GM21717 (cell line): ENCODE measurements around the gene PDGFD.

ENCODE experiments used
- ATAC-seq: cut with Tn5 transposase; IDR thresholded peaks from one replicate; pipeline ENCODE4 v1.9.1; 2021; ENCODE audit warnings: mild to moderate bottlenecking, moderate library complexity; ENCODE audit not compliant: unreplicated experiment

PDGFD gene

DNA sequence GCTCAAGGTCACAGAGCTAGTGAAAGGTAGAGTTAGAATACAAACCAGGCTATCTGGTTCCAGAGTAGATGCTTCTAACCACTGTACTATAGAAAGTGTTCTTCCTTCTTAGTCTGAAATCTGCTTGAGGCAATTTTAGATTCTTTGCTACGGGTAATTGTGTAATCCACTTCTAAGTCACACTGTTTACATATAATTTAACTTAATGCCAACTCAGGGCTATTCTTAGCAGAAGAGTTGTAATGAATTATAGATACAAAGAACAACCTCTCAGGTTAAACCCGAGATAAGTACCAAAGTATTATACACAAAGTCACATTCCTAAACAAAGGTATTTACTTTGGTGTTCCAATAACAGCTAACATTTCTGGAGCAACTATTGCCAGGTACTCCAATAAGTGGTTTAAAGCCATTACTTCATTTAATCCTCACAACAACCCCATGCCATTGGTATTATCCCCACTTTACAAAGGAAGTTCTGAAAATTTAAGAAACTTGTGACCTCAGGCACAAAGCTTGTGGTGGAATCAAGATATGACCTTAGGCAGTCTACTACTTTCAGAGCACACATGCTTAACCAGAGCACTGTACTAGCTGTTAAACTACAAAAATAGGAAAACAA is 158.6 kb downstream of the PDGFD start:
- no peak for ATAC-seq

GRCh38 chr11:104003491-104003890 is 160.5 kb downstream of the PDGFD start:
- ATAC-seq = no peak

GRCh38 chr11:104001561-104002056 is 162.3 kb downstream of the PDGFD start:
- ATAC-seq = no peak

DNA sequence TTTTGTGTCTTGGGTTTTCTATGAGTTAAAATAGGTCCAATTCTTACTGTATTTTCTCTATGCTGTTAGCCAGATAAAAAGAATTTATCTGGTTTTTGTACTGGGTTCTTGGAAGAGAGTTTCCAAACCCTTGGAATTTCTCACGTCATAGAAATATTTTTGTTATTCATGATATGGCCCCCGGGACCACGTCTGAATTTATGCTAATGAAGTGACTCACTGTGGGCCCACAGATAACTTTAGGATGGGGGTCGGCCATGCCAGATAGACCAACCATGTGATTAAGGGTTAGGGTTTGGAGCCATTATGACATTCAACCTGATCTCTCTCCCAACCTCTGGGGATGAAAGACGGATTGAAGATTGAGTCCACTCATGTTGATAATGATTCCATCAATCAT is 163.1 kb downstream of the PDGFD start:
- no peak for ATAC-seq

DNA sequence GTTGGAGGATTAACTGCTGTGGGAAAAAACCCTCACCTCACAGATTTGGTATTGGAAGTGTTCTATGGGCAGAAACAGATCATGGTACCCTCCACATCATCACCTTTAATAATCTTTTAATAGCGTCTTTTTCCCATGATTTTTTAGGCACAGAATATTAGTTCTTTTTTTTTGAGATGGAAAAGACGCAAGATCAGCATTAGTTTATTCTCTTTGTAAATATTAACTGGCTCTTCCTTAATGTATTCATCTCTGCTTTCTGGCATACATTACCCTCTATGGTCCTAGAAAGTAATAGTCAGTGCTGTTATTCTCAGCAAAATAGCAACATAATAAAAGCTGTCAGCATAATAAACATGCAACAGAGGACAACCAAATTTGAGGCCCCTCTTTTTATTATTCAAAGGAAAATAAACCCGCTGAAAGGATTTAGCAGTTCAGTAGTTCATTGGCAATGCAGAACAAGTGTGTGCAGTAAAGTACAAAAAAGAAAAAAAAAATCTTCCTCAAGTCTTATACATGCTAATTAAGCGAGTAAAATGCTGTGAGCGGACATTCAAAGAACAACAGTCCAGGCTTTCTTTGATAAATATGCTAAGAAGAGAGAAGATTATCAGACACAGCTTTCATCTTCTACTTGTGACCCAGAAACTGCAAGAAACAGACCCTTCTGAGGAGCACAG is 165.0 kb downstream of the PDGFD start:
- no peak for ATAC-seq

DNA sequence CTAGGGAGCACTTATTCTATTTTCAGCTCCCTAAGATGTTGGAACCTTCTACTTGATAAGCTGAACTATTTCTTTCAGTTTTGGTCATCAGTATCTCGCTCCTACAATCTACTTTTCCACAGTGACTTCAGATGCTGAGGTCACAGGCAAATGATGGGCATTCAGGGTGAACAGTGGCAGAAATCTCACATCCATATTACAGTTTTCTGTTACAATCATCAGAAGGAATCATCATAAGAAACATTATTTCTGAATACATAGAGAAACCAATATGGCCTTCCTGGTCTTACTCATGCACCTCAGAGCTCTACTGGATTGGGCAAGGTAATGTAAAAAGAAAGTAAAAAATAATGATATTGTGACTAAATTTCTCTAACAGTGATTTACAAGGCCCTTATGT is 166.9 kb downstream of the PDGFD start:
- ATAC-seq = peak; percentile 93

DNA sequence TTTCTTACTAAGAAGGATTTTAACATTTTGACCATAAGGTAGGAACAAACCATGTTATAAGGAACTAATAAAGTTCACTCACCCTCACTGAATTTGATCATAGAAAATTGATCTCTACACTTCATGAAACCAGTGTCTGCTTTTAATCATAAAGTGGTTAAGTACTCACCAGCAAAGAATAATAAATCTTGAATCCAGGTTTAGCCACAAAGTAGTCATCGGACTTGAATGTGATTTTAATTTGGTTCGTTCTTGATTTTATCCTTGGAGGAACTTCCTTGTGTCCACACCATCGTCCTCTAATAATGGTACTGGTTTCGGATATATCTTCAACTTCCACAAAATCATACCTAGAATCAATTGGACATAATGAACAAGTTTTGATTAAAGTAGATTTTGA is 168.1 kb downstream of the PDGFD start:
- no peak for ATAC-seq

GRCh38 chr11:103994518-103994917 is 169.4 kb downstream of the PDGFD start:
- ATAC-seq = no peak

GRCh38 chr11:103994094-103994493 is 169.9 kb downstream of the PDGFD start:
- ATAC-seq = no peak

GRCh38 chr11:103993507-103993906 is 170.4 kb downstream of the PDGFD start:
- no peak for ATAC-seq

DNA sequence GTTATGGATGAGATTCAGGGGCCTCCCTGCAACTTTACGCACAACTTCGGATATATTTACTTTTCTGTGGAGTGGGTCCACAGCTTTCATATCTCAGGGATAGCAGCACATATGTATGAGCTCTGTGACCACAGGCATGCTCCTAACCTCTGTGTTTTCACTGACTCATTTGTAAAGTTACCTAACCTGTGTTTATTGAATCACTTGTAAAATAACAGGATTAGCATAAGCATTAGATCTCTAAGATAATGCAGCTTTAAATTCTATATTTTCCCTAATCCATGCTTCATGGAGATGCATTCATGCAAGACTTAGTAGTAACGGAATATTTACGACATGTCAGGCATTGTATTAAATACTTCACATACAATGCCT is 175.4 kb downstream of the PDGFD start:
- no peak for ATAC-seq

DNA sequence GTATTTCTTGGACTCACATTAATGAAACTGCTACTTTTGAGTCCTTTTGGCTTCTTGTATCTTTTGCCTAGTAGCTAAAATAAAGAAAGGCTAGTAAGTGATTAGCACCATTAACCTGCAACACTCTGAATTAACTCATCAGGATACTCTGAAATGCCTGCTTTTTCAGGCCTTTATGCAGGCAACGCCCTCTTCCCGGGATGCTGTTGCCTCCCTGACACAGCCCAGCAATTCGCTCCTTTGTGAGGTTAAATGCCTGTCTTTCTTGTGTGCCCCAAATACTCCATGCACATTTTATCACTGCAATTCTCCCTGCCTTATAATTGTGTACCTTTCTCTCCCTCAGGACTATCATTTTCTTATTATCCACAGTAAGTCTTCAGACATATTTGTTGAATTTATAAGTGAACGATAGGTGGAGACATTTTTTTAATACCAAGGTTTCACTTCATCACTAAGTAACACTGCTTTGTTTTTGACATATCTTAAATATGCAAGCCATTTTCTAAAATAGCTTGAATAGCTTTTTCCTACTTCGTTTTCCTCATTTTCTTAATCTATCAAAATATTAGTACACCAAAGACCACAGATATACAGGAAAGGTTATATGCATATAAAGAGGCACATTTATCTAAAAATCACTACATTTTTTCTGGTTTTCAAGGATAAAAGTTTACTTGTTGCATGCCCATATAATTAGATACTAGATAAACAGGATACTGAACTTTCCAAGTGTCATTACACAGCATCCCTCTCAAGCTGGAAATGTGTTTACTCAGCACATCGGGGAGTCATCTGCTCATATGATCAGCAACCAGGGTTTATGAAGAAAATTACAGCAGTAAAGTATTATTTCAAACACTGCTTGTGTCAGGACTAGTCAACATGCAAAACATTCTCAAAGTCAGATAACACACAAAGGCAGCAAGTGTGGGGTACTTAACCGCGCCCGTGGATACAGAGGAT is 176.0 kb downstream of the PDGFD start:
- no peak for ATAC-seq

DNA sequence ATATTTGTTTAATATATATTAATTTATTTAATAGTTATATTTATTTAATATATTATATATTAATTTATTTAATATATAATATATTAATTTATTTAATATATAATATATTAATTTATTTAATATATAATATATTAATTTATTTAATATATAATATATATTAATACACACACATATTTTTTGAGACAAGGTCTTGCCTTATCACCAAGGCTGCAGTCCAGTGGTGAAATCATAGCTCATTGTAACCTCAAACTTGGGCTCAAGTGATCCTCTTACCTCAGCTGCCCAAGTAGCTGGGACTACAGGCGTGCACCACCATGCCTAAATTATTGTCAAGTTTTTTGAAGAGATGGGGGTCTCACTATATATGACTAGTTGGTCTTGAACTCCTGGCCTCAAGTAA is 178.9 kb downstream of the PDGFD start:
- no peak for ATAC-seq

DNA sequence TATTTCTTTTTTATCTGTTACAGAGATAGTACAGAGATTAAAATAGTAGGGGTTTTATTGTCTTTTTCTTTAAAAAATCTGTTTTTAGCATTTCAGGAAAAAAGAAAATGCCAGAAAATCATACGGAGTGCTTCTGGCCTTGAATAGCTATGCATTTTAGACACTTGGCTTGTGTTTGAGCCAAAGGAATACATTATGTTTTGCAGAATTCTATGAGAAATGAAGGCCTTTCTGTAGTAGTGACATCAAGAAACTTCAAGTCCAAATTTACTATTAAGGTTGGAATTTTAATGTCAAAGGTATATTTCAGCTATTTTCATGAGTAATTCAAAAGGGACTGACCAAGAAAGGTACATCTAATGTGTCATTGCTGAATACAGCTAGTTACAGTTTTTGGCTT is 183.8 kb downstream of the PDGFD start:
- ATAC-seq = no peak

GRCh38 chr11:103978616-103979595 is 185.0 kb downstream of the PDGFD start:
- no peak for ATAC-seq

- ATAC-seq = no peak
Measured at GRCh38 chr11:103972013-103972412, 191.9 kb downstream of the PDGFD start.

DNA sequence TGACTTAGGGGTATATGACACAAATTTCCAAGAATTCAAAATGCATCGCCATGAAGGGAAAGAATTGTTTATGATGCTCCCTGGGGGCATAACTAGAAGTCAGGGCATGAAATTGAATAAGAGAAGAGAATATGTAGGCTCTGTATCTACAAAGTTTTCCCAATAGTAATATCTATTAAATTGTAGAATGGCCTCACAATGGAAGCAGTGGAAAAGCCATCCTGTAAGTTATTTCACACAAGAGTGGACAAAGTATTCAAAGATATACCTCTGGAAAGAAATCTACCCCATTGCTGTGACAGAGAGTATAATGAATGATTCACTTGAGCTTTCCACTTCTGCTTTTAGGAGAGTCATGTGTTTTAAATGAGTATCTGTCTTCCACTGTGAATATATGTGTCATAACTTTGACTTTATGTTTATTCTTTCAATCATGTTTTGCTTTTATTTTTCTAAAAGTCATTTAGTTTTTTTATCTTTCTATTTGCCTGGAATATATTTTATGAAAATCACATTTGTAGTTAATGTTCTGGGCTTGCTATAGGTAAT is 193.2 kb downstream of the PDGFD start:
- peak; percentile 89 for ATAC-seq

DNA sequence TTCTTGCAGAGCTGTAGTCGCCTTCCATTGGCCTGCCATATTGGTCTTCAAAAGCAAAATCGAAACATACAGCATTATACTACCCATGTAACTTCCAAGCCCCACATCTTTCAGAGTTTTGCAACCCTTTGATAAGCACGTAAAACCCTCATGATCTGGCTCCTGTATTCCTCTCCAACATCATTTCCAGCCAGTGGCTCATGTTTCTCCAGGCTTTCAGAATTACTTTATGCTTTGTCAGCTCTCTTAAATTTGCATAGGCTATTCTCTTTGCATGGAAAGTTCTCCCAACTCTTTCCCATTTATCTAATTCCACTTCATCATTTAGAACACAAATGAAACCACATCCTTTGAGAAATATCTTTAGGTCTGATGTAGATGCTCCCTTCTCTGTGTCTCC is 195.3 kb downstream of the PDGFD start:
- no peak for ATAC-seq

DNA sequence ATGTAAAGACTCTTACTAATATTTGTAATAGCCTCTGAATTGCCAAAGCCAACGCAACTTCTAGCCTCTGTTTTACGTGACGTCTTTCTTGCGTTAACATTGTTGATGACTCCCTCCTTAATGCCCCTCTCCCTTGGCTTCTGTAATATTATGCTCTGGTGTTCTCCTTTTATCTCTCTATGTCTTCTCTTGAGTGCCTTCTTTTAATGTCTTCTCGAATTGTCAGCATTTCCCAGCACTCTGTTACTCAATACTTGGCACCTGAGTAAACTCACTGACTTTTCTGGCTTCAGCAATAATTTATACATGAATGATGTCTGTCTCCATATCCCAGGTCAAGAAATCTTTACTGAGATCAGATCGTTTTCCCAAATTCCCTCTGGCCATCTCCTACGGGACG is 196.0 kb downstream of the PDGFD start:
- ATAC-seq = no peak

GRCh38 chr11:103964390-103964789 is 199.6 kb downstream of the PDGFD start:
- no peak for ATAC-seq
